ENCODE data around the gene PLCH1.

The PLCH1 gene

DNA sequence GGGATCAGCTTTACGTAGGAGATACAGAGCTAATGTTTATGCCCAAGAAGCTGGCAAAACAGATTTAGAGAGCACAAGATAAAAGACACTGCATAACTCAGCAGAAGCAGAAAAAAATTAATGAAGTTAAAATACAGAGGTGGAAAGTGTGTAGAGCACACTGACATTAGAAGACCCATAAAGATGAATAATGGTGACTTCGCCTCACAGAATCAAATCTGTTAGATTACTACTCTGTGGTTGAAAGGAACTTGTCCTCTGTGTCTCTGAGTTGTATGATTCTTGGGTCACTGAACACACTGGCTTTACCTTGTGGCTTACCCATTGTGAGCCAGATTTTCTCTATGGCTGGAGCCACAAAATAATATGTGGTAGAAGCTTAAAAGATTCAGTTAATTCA is 224.4 kb downstream of the PLCH1 start:
- no peak for DNase-seq

DNA sequence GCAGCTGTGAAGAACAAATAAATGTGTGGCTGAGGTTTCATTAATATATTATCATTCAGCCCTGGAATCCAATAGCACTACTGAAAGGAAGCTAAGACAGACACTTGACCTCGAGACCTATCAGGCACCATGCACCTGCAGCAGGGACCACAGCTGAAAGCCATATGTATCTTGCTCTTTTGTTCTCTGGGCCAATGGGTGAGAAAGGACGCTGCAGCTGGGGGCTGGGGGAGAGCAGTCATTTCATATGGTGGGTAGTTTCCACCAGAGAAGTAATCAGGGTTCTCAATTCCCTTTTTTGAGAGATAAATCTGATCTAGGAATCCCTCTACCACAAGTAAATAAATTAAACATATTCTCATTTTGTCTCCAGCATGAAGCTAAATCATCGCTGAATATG is 225.8 kb downstream of the PLCH1 start:
- peak; percentile 15 for DNase-seq

DNA sequence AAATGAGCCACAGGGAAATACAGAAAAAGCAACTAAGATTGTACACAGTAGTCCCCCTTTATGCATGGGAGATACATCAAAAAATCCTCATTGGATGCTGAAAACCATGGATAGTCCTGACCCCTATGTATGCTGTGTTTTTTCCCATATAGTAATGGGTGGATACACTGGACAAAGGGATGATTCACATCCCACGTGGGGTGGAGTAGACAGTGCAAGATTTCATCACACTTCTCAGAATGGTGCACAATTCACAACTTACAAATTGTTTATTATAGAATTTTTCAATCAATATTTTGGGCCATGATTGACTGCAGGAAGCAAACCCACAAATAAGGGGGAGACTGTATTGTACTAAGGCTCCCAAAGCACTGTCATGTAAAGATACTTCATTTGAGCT is 227.0 kb downstream of the PLCH1 start:
- DNase-seq, result no peak

DNA sequence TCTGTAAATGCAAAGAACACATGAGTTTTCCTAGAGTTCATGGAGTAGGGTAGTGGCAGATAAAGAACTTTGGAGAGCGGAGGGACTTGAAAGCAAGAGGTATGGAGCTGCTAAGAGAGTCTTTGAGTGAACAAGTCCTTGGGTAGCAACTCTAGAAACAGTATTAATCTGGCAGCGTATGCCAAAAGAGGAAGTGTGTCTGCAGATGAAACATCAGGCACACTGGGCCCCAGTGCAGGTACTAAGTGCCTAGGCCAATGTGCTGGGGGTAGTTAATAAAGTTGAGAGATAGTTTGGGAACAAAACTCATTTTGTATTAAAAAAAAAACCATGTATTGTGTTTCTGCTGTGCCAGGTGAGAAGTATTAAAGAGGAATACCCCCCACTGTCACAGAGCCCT is 228.4 kb downstream of the PLCH1 start:
- DNase-seq, result no peak

DNA sequence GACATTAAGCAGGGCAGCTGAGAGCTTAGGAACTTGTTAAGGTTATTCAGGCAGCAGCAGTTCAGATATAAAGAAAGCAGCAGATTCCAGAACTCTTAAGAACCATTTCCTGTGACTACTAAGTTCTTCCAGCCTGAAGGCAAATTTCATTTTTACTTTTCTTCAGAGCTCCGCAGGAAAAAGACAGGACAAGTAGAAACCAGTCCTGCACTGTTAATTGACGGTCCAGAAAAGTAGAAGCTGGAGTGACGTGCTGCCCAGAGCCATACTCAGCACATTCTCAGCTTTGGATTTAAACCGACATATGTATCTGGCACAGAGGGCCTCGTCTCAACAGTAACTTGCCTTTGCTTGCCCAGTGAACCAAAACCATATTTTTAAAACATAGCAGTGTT is 232.0 kb downstream of the PLCH1 start:
- no peak for DNase-seq

DNA sequence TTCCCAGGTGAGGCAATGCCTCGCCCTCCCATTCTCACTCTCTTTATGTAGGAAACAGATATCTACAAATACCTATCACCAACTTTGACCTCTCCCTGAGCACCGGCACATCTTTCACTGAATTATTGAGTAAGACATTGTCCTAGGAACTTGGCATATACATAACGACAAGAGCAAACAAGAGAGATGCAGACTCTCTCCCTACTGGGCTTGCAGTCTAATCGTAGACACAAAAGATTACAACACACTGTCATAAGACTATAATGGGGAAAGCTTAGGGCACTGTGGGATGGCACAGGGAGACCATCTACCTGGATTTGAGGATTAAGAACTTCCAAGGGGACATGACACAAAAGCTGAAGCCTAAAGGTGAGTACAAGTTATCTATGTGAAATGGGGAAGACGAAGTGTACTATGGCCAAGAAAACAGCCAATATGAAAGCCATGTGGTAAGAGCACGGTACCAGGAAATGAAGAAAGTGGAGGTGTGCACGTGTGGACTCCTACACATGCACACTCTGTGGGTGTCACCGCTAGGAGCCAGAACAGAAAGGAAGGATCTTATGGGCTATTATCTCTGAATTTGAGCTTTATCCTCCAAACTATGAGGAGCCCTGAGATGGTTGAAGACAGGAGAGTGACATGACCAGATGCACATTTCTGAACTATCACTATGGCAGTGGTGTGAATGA is 232.6 kb downstream of the PLCH1 start:
- DNase-seq, result no peak

DNA sequence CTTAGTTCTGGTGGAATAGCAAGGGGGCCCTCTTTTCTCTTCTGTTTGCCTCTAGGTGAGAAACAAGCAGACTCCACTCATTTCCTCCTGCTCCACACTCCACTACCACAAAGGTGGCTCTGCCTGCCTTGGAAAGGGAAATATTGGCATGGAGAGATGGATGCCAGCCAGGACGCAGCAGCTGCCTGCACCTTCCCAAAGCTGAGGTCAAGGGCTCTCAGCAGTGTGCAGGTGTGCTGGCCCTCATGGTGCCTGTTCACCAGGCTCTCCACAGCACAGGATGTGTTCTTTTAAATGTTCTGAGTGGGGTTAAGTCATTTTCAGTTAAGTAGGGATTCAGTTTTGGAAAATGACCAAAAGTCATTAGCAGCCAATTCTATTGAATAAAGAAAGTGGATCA is 240.2 kb downstream of the PLCH1 start:
- DNase-seq, result no peak

DNA sequence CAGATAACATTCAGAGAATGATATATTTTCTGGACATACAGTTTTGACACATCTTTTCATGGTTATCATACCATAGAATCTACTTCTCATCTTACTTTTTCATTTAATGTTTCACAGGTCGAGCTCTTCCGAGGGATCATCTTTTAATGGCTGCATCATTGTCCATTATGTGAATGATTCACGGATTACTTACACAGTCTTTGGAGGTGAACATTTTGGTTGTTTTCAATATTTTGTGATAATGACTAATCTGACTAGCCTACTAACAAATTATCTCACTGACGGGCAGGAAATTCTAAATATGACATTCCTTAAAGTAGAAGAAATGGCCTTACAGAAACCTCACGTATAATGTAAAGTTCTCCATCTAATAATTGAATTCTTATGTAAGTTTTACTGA is 242.2 kb downstream of the PLCH1 start:
- no peak for DNase-seq

DNA sequence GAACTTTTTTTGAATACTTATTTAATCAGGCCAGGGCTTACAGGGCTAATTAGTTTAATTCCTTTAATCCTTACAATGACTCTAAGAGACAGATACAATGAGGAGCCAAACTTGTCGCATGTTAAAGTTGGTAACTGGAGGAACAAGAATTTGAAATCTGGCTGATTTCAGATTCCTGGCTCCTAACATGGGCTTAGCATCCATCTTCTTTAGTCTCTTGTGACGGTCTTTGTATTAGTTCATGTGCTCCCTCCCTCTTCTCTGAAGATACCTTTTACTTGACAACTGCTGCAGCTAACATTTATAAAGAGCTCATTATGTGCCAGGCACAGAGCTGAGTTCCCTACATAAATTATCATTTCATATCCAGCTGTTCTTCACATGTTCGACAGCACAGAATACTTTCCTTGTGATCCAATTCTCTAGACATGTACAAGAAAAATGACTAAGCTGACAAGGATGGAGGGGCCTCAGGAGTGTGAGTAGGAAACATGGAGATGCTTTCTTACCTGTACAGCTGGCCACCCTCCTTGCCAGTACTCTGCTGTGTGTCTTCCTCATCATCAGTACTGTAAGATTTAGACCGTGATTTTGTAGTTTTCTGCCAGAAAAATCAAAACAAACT is 244.6 kb downstream of the PLCH1 start:
- no peak for DNase-seq

DNA sequence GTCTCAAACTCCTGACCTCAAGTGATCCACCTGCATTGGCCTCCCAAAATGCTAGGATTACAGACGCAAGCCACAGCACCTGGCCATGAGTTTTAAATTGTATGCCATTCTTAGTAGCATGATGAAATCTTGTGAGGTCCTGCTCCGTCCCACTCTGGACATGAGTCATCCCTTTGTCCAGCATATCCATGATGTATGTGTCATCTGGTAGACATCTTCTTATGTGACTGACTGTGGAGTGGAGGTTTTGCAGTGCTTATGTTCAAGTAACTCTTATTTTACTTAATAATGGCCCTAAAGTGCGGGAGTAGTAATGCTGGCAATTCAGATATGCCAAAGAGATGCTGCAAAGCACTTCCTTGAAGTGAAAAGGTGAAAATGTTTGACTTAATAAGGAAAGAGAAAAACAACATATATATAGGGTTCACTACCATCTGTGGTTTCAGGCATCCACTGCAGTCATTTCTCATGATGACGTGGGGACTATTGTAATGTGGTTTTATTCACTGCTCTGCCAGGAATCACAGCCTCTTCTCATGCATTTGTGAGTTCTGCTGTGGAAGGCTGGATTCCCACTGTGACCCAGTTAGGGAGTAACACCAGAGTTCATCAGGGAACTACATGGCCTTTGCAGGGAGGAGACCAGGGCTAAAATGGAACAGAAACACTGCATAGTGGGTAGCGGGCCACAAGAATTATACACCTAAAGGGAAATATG is 246.8 kb downstream of the PLCH1 start:
- no peak for DNase-seq

DNA sequence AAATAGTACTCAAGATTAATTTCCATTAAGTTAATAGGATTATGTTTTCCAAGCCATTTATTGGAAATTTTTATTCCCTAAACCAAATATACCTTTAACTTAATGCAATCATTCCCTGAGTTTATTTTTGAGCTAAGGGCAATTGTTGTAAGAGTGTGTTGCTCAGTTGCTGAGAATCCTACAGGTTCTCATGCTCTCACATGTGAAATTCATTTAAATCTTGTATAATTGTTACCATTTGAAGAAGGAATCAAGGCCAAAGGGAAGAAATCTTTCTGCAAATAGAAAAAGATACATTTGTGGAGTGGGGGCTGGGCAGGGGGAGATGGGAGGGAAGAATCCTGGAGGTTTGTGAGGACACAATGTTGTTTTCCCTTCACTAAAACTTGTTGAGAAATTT is 248.7 kb downstream of the PLCH1 start:
- DNase-seq, result no peak

DNA sequence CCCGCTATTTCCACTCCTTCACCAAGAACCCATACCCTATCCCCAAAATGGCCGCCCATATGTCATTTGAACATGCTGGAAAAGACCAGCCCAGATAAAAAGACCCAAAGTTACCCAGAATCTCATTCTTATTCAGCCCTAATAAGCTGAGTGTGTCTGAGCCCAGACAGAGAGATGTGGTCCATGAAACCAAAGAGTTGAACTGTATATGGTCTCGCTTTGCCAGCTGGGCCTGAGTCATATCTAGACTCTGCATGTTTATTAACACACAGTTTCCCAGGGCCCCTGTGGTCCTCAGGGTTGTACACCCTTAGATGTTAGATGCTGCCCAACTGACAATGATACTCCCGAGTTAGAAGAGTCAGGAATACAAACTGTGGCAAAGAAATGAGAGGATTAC is 249.5 kb downstream of the PLCH1 start:
- no peak for DNase-seq

DNA sequence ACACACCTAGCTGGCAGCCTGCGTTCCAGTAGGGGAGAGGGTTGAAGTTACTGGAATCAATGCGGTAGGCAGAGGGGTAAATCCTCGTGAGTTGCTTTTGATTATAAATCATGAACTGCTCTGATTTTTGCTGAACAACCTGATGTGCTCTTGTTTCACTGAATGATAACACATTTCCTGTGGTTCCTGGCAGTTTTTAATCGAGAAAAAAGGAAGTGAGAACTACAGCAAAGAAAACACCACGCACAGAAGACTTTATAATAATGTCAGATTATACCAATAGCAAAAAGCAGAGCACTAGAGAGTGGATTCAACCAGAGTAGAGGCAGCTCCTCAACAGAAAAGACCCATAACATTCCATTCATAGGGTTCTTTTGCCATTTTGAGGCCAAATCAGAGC is 250.5 kb downstream of the PLCH1 start:
- no peak for DNase-seq

DNA sequence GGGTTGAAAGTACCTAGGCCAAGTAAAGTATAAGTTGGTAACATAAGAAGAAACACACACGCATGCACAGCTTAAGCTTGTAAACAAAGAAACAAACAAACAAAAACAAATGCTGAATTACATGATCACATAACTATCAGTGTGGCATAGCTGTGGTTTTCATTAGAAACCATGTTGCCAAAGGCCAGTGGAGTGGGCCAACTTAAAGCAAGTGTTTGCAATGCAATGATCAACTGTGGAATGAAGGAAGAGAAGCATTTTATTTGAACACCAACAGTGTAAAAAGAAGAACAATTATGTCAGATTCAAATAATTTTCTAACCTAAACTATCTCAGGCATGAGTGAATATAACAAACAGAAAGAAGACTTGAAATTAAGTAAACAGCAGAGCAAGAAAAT is 252.0 kb downstream of the PLCH1 start:
- DNase-seq, result no peak

DNA sequence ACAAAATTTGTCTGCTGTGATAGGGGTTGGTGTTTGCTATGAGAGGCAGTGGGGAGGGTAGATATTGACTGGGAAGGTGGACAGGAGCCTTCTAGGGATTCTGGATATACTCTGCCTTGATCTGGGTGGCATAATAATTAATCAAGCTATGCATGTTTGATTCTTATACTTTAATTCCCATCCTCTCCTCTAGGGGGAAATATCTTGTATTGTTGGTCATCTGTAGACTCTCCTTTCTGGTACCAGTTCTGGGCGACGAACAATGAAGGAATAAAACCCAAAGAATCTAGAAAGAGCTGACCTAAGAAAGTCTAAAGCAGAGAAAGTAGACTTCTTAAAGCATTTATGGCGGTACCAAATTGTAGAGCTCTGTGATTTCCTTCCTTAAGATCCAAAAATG is 253.2 kb downstream of the PLCH1 start:
- no peak for DNase-seq

DNA sequence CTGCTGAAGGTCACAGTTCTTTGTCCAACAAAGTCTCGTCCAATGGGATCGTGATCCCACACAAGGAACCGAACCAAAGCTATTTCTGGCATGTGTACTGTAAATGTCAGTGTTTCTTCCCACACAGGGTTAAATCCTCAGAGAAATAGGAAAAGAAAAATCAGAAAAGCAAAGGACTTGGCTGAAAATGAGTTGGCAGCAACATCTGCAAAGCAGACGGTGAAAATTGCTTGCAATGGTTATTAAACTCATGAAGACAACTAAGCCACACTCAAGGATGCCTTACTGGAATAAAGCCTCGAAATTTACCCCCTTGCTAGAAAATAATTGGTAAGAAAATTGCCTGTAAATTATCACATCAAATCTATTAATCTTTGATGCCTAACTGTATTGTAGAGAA is 256.2 kb downstream of the PLCH1 start:
- no peak for DNase-seq

DNA sequence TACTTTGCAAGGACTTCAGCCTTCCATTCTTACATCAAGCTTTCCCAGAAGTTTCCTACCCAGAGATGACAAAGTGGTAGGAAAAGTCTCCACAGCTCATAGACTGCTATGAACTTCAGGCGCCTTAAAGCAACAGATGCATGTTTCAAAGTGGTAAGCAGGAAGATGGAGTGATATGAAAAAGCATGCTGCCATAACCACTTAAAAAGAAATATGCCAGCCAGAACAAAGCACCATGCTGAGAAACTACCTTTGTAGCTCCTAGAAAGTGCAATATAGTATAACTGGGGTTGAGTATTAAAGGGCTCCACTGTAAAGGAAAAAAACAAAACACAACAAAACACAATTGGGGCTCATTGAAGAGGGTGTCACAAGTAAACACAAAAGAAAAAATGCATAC is 259.0 kb downstream of the PLCH1 start:
- DNase-seq, result no peak

DNA sequence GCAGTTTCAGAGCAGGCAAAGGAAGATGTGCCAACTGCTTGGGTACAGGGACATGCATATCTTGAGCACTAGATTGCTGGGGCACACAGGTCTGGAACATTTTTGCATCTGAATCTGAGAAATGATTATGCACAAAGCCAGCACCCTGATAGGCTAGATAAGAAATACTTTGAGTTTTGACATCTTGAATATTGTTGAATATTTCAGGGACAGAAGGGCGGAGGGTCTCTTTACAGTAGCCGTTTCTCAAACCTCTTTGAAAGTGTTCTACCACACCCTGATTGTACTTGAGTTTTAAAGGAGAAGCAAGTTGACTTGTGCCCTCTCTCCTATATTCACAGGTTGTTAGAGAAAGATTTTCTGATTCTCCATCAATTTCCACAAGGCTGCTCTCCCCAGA is 263.3 kb downstream of the PLCH1 start:
- DNase-seq, result no peak

DNA sequence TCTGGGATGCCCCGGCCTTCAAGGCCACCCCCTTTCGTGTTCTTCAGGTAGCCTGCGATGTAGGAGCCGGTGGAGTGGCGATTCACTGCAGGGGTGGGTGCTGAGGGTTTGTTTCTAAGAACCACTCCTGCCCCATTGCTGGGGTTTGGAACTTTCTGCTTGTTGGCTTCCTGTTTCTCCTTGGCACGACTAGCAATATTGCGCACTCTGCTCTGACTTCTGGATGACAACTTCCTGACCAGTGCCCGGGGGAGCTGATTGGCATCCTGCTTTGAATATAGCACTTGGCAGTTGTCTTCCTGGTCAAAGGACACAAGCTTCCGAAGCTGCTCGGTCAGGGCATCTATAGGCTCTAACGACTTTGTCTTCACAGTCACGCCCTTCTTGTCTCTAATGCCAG is 263.8 kb downstream of the PLCH1 start:
- DNase-seq, result no peak

DNA sequence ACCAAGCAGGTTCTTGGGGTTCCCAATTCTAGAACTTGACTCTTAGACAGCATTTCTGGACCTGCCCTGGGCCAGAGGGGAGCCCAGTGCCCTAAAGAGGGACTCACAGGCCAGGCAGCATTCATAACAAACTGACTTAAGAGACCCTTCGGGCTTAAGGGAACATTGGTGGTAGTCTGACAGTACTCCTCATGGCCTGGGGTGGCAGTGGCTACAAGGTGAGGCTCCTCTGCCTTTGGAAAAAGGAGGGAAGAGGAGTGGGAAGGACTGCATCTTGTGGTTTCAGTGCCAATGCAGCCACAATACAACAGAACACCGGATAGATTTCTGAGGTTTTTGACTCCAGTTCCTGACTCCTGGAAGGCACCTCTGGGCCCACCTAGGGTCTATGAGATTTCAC is 279.2 kb downstream of the PLCH1 start:
- DNase-seq, result no peak

DNA sequence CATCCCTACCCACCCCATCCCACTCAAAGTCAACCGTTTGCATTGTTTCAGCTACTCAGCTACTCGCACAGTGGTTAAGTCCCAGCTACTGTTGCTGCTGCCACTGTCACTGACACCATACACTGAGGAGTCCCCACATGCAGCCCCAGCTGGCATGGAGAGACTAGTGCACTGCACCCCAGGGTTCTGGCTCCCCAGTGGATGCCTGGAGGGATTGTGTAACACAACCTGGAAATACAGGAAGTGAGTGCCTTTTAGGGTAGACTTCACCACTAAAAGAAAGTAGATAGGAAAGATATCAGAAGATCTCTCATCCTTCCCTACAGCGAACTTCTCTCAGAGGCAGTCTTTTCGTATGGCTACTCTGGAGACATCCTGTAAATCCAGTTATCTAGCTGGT is 282.2 kb downstream of the PLCH1 start:
- no peak for DNase-seq

DNA sequence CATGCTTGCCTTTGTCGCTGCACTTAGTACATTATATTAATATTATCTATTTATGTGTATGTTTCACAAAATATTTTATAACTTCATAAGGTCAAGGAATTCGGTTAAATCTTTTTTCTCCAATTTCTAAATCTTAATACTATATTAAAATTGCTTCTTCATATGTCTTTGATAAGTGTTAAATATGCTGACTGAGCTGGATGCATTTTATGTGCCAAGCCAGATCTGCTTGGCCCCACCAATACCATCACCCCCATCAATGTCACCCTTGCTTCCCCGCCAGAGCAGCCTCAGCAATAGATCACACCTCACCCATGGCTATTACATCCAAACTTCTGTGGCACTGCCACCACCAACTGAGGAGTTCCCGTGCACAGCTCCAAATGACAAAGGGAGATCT is 287.3 kb downstream of the PLCH1 start:
- no peak for DNase-seq

DNA sequence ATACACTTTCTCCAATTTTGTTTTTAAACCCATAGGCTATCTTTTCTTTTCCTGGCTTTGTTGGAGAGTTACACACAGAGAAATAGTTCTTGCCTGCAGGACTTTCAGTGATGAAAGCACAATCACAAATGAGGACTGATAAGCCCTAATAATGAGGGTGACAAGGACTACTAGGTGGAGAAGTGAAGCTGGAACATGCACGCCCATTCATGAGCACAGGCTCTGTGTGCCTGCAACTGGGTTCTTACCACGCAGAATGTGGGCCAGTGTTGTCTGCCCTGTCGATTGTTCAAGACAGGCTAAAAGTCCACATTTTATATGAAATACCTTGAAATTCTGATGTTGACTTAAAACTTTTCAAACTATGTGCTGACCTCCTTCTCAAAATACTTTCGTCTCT is 289.1 kb downstream of the PLCH1 start:
- DNase-seq, result no peak

DNA sequence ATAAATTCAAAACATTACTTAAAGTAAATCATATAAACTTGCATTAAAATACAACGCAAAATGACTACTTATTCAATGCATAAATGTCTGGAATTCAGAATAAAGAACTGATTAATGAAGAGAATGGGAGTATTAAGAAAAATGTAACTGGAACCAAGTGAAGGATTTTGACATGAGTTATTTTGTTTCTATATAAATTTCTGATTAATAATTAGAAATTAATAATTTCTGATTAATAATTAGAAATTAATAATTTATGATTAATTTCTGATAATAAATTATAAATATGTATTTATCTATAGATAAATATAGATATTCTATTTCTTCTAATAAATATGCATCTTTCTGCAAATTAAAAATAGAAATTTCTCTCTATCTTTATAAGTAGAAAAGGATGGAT is 291.4 kb downstream of the PLCH1 start:
- no peak for DNase-seq

Data from retina (tissue), 1 donor.